H1 (cell line): Measurements from ENCODE around the gene GRIK4. TPM values are rescaled to one million over a fixed set of nuclear protein-coding genes. Genes with fewer than 3 reads are reported as not detected.

ENCODE experiments used
- CTCF ChIA-PET: fragments of 300-600 bp; sonication (Branson Sonifier 250); formaldehyde crosslinking; loops from one replicate; lab custom pipeline; 2021; ENCODE audit not compliant: partially characterized antibody; lab: Charles Lee
- POLR2A ChIA-PET: fragments of 300-600 bp; sonication (Branson Sonifier 250); formaldehyde crosslinking; loops from one replicate; lab custom pipeline; 2021; ENCODE audit warnings: inconsistent platforms; ENCODE audit not compliant: partially characterized antibody; lab: Charles Lee
- DNase-seq, 2 experiments: peaks; one replicate each; pipeline versions ENCODE4 v3.0.0 to v3.0.0-alpha.2; 2010 to 2022; ENCODE audit warnings: low spot score in 2 of 2, low read depth in 1 of 2, mixed read lengths in 1 of 2
- FAIRE-seq: peaks from 2 replicates; lab custom pipeline; 2011; peaks lifted over from hg19 to GRCh38; lab: Jason Lieb, UNC
- H2AFZ ChIP-seq: 2 replicates; pipeline ENCODE4 v1.8.1; 2012; ENCODE audit warnings: low read length, inconsistent platforms
- H2AK5ac ChIP-seq: 2 replicates; pipeline ENCODE4 v1.6.1; 2013; ENCODE audit warnings: low read depth, low read length
- H2BK120ac ChIP-seq: replicated peaks from 2 replicates; pipeline ENCODE3; 2013; ENCODE audit warnings: low read depth, low read length, inconsistent platforms
- H2BK12ac ChIP-seq: 2 replicates; pipeline ENCODE4 v1.6.1; 2013; ENCODE audit warnings: low read depth, low read length
- H2BK15ac ChIP-seq: 2 replicates; pipeline ENCODE4 v1.6.1; 2013; ENCODE audit warnings: low read length
- H2BK20ac ChIP-seq: 2 replicates; pipeline ENCODE4 v1.6.1; 2013; ENCODE audit warnings: low read length
- H2BK5ac ChIP-seq: 2 replicates; pipeline ENCODE4 v1.6.1; 2013; ENCODE audit warnings: low read depth, low read length
- H3K14ac ChIP-seq: 2 replicates; pipeline ENCODE4 v1.6.1; 2013; ENCODE audit warnings: inconsistent platforms; ENCODE audit not compliant: insufficient read length
- H3K18ac ChIP-seq: 2 replicates; pipeline ENCODE4 v1.6.1; 2013; ENCODE audit warnings: low read length; ENCODE audit errors: extremely low read depth
- H3K23ac ChIP-seq: 2 replicates; pipeline ENCODE4 v1.6.1; 2013; ENCODE audit warnings: inconsistent platforms; ENCODE audit not compliant: insufficient read length
- H3K23me2 ChIP-seq: 2 replicates; pipeline ENCODE4 v1.6.1; 2013; ENCODE audit warnings: low read depth, low read length
- H3K27ac ChIP-seq: 2 replicates; pipeline ENCODE4 v1.6.1; 2011; ENCODE audit warnings: low read depth, low read length, inconsistent platforms
- H3K27me3 ChIP-seq, 4 experiments: replicated peaks in 1 of 4; 1 replicate in 1 of 4; 2 replicates in 3 of 4; pipeline versions ENCODE4 v1.6.1 to v1.8.1; 2011 to 2013; ENCODE audit warnings: low read length in 3 of 4, mild to moderate bottlenecking in 3 of 4, inconsistent platforms in 2 of 4, mixed read lengths in 2 of 4, moderate library complexity in 1 of 4; ENCODE audit not compliant: control insufficient read depth in 3 of 4, insufficient read depth in 3 of 4; ENCODE audit errors: extremely low read depth in 1 of 4
- H3K36me3 ChIP-seq, 4 experiments: 2 replicates each; pipeline versions ENCODE4 v1.6.1 to v1.8.1; 2011 to 2013; ENCODE audit warnings: mild to moderate bottlenecking in 4 of 4, low read length in 3 of 4, moderate library complexity in 2 of 4, control low read depth in 1 of 4, inconsistent platforms in 1 of 4; ENCODE audit not compliant: insufficient read depth in 4 of 4, control insufficient read depth in 2 of 4
- H3K4ac ChIP-seq: replicated peaks from 2 replicates; pipeline ENCODE3; 2013; ENCODE audit warnings: low read length, low read depth, mixed read lengths, inconsistent platforms; ENCODE audit not compliant: insufficient read length
- H3K4me1 ChIP-seq, 4 experiments: replicated peaks in 1 of 4; 1 replicate in 1 of 4; 2 replicates in 3 of 4; pipeline versions ENCODE4 v1.6.1 to v1.8.1; 2011 to 2013; ENCODE audit warnings: low read length in 3 of 4, inconsistent platforms in 2 of 4, mixed read lengths in 1 of 4; ENCODE audit not compliant: insufficient read depth in 4 of 4, control insufficient read depth in 3 of 4
- H3K4me2 ChIP-seq, 2 experiments: 2 replicates each; pipeline versions ENCODE4 v1.6.1 to v1.8.1; 2011 to 2013; ENCODE audit warnings: low read depth in 2 of 2, low read length in 2 of 2, control low read depth in 1 of 2, inconsistent platforms in 1 of 2, mild to moderate bottlenecking in 1 of 2; ENCODE audit not compliant: insufficient read depth in 1 of 2
- H3K4me3 ChIP-seq, 4 experiments: fragments of 200-600, 300-600 bp in 1 of 4; sonication (generic), shearing (Covaris generic), sonication (Bioruptor Twin) in 1 of 4; 2 replicates each; pipeline versions ENCODE4 v1.5.1 to v1.8.1; 2011 to 2016; ENCODE audit warnings: low read length in 4 of 4, low read depth in 3 of 4, control low read depth in 2 of 4, inconsistent platforms in 2 of 4, mild to moderate bottlenecking in 2 of 4, mixed read lengths in 1 of 4, moderate library complexity in 1 of 4; ENCODE audit not compliant: insufficient read depth in 2 of 4; ENCODE audit errors: extremely low read depth in 1 of 4
- H3K56ac ChIP-seq: replicated peaks from 2 replicates; pipeline ENCODE3; 2013; ENCODE audit warnings: low read depth, mild to moderate bottlenecking, mixed read lengths, low read length, inconsistent platforms; ENCODE audit not compliant: insufficient read length
- H3K79me1 ChIP-seq: 2 replicates; pipeline ENCODE4 v1.6.1; 2013; ENCODE audit warnings: low read depth, low read length, control low read depth
- H3K79me2 ChIP-seq, 2 experiments: 2 replicates each; pipeline versions ENCODE4 v1.6.1 to v1.8.1; 2012 to 2013; ENCODE audit warnings: low read length in 2 of 2, mild to moderate bottlenecking in 2 of 2, inconsistent platforms in 1 of 2; ENCODE audit not compliant: insufficient read depth in 2 of 2, control insufficient read depth in 1 of 2
- H3K9ac ChIP-seq, 4 experiments: replicated peaks in 1 of 4; 1 replicate in 1 of 4; 2 replicates in 3 of 4; pipeline versions ENCODE4 v1.6.1 to v1.8.1; 2011 to 2013; ENCODE audit warnings: low read depth in 3 of 4, low read length in 3 of 4, control low read depth in 2 of 4, mild to moderate bottlenecking in 2 of 4, moderate library complexity in 2 of 4, inconsistent platforms in 1 of 4; ENCODE audit errors: extremely low read depth in 1 of 4
- H3K9me3 ChIP-seq, 2 experiments: 2 replicates each; pipeline versions ENCODE4 v1.6.1 to v1.8.1; 2012 to 2013; ENCODE audit warnings: mild to moderate bottlenecking in 2 of 2, moderate library complexity in 2 of 2, control low read depth in 1 of 2, inconsistent platforms in 1 of 2, low read depth in 1 of 2, low read length in 1 of 2, mixed read lengths in 1 of 2; ENCODE audit not compliant: insufficient read depth in 2 of 2
- H4K20me1 ChIP-seq, 2 experiments: replicated peaks in 1 of 2; 2 replicates each; pipeline versions ENCODE3 to v1.8.1; 2011 to 2013; ENCODE audit warnings: inconsistent platforms in 2 of 2, low read length in 2 of 2, mild to moderate bottlenecking in 1 of 2; ENCODE audit not compliant: insufficient read depth in 2 of 2, control insufficient read depth in 1 of 2
- H4K5ac ChIP-seq: 2 replicates; pipeline ENCODE4 v1.6.1; 2013; ENCODE audit warnings: low read length, low read depth, mixed read lengths, inconsistent platforms; ENCODE audit not compliant: insufficient read length
- H4K8ac ChIP-seq: 2 replicates; pipeline ENCODE4 v1.8.0; 2013; ENCODE audit warnings: mild to moderate bottlenecking, moderate library complexity, low read length, inconsistent platforms; ENCODE audit not compliant: insufficient read depth; ENCODE audit errors: extremely low read depth
- H4K91ac ChIP-seq: replicated peaks from 2 replicates; pipeline ENCODE3; 2013; ENCODE audit warnings: low read length, mixed read lengths, inconsistent platforms; ENCODE audit not compliant: insufficient read length
- CEBPB ChIP-seq: IDR thresholded peaks from 2 replicates; pipeline ENCODE4 v1.6.1; 2012; ENCODE audit warnings: low read depth, low read length
- KDM1A ChIP-seq: fragments of 200-600, 300-600 bp; sonication (generic); IDR thresholded peaks from 2 replicates; pipeline ENCODE4 v1.7.1; 2016; ENCODE audit warnings: mild to moderate bottlenecking, low read length, borderline replicate concordance
- SIRT6 ChIP-seq: IDR thresholded peaks from one replicate; pipeline ENCODE4 v1.7.1; 2012; ENCODE audit warnings: low read length, inconsistent platforms
- TAF7 ChIP-seq: optimal IDR thresholded peaks from 2 replicates; pipeline ENCODE3; 2011; ENCODE audit warnings: low read depth, mild to moderate bottlenecking, inconsistent platforms, low read length, moderate library complexity, borderline replicate concordance
- TEAD4 ChIP-seq: IDR thresholded peaks from 2 replicates; pipeline ENCODE4 v1.6.1; 2012; ENCODE audit warnings: low read depth, low read length, inconsistent platforms, mixed read lengths
- WGBS, 2 experiments: shearing (Covaris generic) in 1 of 2; methylation state at CpG; one replicate each; pipeline versions ENCODE4 v1.1.6 to v1.1.7; 2013 to 2015; ENCODE audit warnings: low lambda C conversion rate in 2 of 2, mixed read lengths in 2 of 2, inconsistent platforms in 1 of 2, low coverage in 1 of 2, missing lambda C conversion rate in 1 of 2; ENCODE audit not compliant: insufficient replicate concordance in 2 of 2, insufficient coverage in 1 of 2, insufficient read length in 1 of 2; ENCODE audit errors: extremely low coverage in 1 of 2, missing lambda C conversion rate in 1 of 2; 5-methylcytosine and 5-hydroxymethylcytosine counted together
- polyA plus RNA-seq, 7 experiments: library from polyadenylated mRNA; depleted of rRNA in 3 of 7; stranded (reverse) in 5 of 7; unstranded in 2 of 7; fragments of >200 nt in 5 of 7; fragments of 200-250 nt in 2 of 7; gene quantifications; 1 replicate in 5 of 7; 2 replicates in 1 of 7; 4 replicates in 1 of 7; pipeline versions ENCODE4 v1.2.1 to v1.2.3, GENCODE V29; 2011 to 2013; ENCODE audit warnings: missing spikeins in 2 of 7, mixed read lengths in 2 of 7
- total RNA-seq: library from RNA; stranded (reverse); fragmentation: NEBNext Ultra II Directional; extraction: Animal tissue kit (Norgen Biotek cat#: 25700); gene quantifications from 2 replicates; pipeline ENCODE4 v1.2.1, GENCODE V29; 2021
- TF ChIP-seq, protein P1 (sequence below): IDR thresholded peaks from 2 replicates; pipeline ENCODE4 v1.6.1; 2011; ENCODE audit warnings: low read length, improper control_type of control experiment
- TF ChIP-seq, protein P2 (sequence below): IDR thresholded peaks from 2 replicates; pipeline ENCODE4 v1.6.1; 2012; ENCODE audit warnings: inconsistent platforms
- TF ChIP-seq, protein P3 (sequence below): IDR thresholded peaks from 2 replicates; pipeline ENCODE4 v1.6.1; 2012; ENCODE audit warnings: low read length, inconsistent platforms

The GRIK4 gene
- total and polyA plus RNA-seq, 2 of the 8 experiments (the other 6 are each of a cell fraction or from before 2014, with no cell fraction given): 1.2 to 2.9 TPM

DNA sequence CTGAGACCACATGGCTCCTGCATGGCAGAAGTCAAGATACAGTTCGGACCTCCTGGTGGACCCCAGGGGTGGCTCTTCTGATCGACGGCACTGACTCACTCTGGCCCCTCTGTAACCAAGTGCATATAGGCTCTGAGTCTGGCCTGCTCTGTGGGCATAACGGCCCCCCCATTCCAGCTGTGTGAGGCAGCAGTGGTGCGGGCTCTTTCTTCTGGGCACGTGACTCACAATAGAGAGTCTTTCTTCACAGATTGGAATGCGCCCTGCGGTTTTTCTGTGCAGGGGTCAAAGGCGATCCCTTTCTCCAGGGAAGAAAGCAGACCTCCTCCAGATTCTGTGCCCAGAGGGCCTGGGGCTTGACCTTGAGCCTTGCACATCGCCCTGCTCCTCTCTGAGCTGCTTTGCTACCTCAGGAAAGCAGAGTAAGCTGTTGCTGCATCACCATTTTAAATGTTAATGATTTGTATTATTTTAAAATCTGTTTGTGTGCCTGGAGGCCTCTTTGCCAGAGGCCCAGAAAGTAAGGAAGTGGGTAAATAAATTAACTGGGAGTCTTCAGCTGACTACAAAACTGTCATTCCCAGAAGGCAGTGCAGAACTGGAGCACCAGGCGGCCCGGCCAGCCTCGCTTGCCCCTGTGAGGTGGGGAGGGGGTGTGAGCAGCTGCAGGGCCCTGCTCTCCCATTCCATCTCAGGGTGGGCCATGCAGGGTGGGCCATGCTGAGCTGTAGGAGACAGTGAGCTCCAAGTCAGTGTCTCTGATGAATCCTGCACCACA lies 199.0 kb downstream of the GRIK4 start:
- POLR2A ChIA-PET: no interaction called here
- Histone ChIP-seq H2BK12ac (peak overlapping the region; percentile 60), H3K23ac (no peak overlapping the region), H3K9ac (no peak overlapping the region), H3K4ac (no peak overlapping the region), H2BK5ac (0 out of 2 replicates have a peak overlapping the region, but pooled peaks have one; percentile 16), H3K36me3 (no peaks in the 10 kb centered on the region; a peak in 1 of 8 replicates), H3K14ac (no peak overlapping the region), H2AFZ (no peak overlapping the region), H3K79me2 (no peaks in the 10 kb centered on the region), H4K5ac (no peak overlapping the region), H3K4me1 (peaks cover 0 to 8% (median 4%) of the 10 kb centered on the region in 4 experiments; a peak in 3 of 7 replicates), H3K56ac (no peak overlapping the region), H3K27ac (no peak overlapping the region), H3K9me3 (no peaks in the 10 kb centered on the region), H3K79me1 (no peaks in the 10 kb centered on the region), H3K4me2 (peak overlapping the region in 1 of 2 experiments; percentile 8; a peak in 1 of 4 replicates), H3K18ac (peak overlapping the region; percentile 48; the same call in 1 of the 2 replicates), H4K20me1 (no peaks in the 10 kb centered on the region), H4K8ac (no peak overlapping the region), H4K91ac (peak overlapping the region; percentile 45), H3K4me3 (no peak overlapping the region; a peak in 1 of 8 replicates), H2BK120ac (no peak overlapping the region), H3K23me2 (no peaks in the 10 kb centered on the region; the same call in 1 of the 2 replicates), H2AK5ac (peak overlapping the region; percentile 90; the same call in 1 of the 2 replicates), H2BK20ac (peak overlapping the region; percentile 61; the same call in 1 of the 2 replicates), H2BK15ac (peak overlapping the region; percentile 88), H3K27me3 (no peaks in the 10 kb centered on the region; a peak in 2 of 7 replicates)
- CTCF ChIA-PET: interaction anchor here (0.6 to 19.6 kb wide), 6 partner anchors 10 to 157 kb away, joined by 3 to 300 read pairs (median 8); no protein-coding TSS in a partner anchor
- WGBS, 2 experiments: 47% methylated on average over 13 of the region's 13 CpGs; no CpG with 5 or more reads in 1 of the 2 experiments
- peak; percentile 55 to 56 for DNase-seq
- FAIRE-seq: no peak
- TF ChIP-seq TEAD4 (peak; percentile 69), KDM1A (0 out of 2 replicates have a peak, but pooled peaks have one; percentile 17), TAF7 (no peak), CEBPB (peak; percentile 91), SIRT6 (no peak)
- TF ChIP-seq, protein P1, sequence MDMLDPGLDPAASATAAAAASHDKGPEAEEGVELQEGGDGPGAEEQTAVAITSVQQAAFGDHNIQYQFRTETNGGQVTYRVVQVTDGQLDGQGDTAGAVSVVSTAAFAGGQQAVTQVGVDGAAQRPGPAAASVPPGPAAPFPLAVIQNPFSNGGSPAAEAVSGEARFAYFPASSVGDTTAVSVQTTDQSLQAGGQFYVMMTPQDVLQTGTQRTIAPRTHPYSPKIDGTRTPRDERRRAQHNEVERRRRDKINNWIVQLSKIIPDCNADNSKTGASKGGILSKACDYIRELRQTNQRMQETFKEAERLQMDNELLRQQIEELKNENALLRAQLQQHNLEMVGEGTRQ: peak; percentile 77
- TF ChIP-seq, protein P2, sequence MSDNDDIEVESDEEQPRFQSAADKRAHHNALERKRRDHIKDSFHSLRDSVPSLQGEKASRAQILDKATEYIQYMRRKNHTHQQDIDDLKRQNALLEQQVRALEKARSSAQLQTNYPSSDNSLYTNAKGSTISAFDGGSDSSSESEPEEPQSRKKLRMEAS: peak; percentile 57; the same call in 1 of the 2 replicates
- TF ChIP-seq, protein P3, sequence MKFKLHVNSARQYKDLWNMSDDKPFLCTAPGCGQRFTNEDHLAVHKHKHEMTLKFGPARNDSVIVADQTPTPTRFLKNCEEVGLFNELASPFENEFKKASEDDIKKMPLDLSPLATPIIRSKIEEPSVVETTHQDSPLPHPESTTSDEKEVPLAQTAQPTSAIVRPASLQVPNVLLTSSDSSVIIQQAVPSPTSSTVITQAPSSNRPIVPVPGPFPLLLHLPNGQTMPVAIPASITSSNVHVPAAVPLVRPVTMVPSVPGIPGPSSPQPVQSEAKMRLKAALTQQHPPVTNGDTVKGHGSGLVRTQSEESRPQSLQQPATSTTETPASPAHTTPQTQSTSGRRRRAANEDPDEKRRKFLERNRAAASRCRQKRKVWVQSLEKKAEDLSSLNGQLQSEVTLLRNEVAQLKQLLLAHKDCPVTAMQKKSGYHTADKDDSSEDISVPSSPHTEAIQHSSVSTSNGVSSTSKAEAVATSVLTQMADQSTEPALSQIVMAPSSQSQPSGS: no peak
